ENCODE data around the gene CDK7.

CDK7 gene

GRCh38 chr5:69234457-69235268 lies at the start of gene CDK7:
CDK7 (plus strand) TSS chr5:69234886; CDS start chr5:69234976, 90 bp downstream.
- Mint-ChIP-seq H3K4me3 (peak within 1 kb of the TSS; percentile 95 to 99 (median 98)), H3K9me3 (no peaks in the 10 kb centered on the region), H3K36me3 (ENCODE audit: low read depth) (peaks cover 27% of the 10 kb centered on the region), H3K4me1 (peaks cover 31% of the 10 kb centered on the region), H3K27ac (peak within 1 kb of the TSS; percentile 40 to 93 (median 69)), H3K27me3 (ENCODE audit: low read depth) (no peaks in the 10 kb centered on the region)
- no peak for TF ChIP-seq CTCF (IDR thresholded peaks at IDR 0.05; ENCODE audit: unreplicated experiment in 3 of 3)

- Mint-ChIP-seq H3K4me1 (peaks cover 14% of the 10 kb centered on the region), H3K9me3 (no peaks in the 10 kb centered on the region), H3K4me3 (peak overlapping the region; percentile 65 to 77 (median 72)), H3K36me3 (ENCODE audit: low read depth) (peaks cover 3% of the 10 kb centered on the region), H3K27me3 (ENCODE audit: low read depth) (no peaks in the 10 kb centered on the region), H3K27ac (no peak overlapping the region)
- no peak for TF ChIP-seq CTCF (IDR thresholded peaks at IDR 0.05; ENCODE audit: unreplicated experiment in 3 of 3)
Observed at GRCh38 chr5:69187342-69187741, 47.3 kb upstream of the CDK7 start.

- Mint-ChIP-seq H3K36me3 (ENCODE audit: low read depth) (peaks cover 3% of the 10 kb centered on the region), H3K27me3 (ENCODE audit: low read depth) (no peaks in the 10 kb centered on the region), H3K4me1 (peaks cover 14% of the 10 kb centered on the region), H3K9me3 (no peaks in the 10 kb centered on the region), H3K27ac (peak overlapping the region; percentile 96 to 99 (median 99)), H3K4me3 (peak overlapping the region; percentile 94 to 99 (median 99))
- TF ChIP-seq CTCF (IDR thresholded peaks at IDR 0.05; ENCODE audit: unreplicated experiment in 3 of 3) = no peak
Observed at GRCh38 chr5:69188811-69189161, 45.9 kb upstream of the CDK7 start.

- H3K4me3 Mint-ChIP-seq = peak within 1 kb of the TSS; percentile 94 to 99 (median 99)
- no peaks in the 10 kb centered on the region for H3K27me3 Mint-ChIP-seq (ENCODE audit: low read depth)
- H3K36me3 Mint-ChIP-seq (ENCODE audit: low read depth) = peaks cover 3% of the 10 kb centered on the region
- H3K9me3 Mint-ChIP-seq = no peaks in the 10 kb centered on the region
- TF ChIP-seq CTCF (IDR thresholded peaks at IDR 0.05; ENCODE audit: unreplicated experiment in 3 of 3) = no peak
- peak within 1 kb of the TSS; percentile 96 to 99 (median 99) for H3K27ac Mint-ChIP-seq
- H3K4me1 Mint-ChIP-seq = peaks cover 14% of the 10 kb centered on the region
Observed at GRCh38 chr5:69189162-69190086, 45.3 kb upstream of the CDK7 start, which contains the start of gene CENPH. CENPH (plus strand) TSS chr5:69189583; CDS start chr5:69189635, 52 bp downstream.

- Mint-ChIP-seq H3K27ac (no peak overlapping the region), H3K27me3 (ENCODE audit: low read depth) (no peaks in the 10 kb centered on the region)
Observed at GRCh38 chr5:69202497-69202896, 32.2 kb upstream of the CDK7 start.

More at GRCh38 chr5:69202497-69202896, 32.2 kb upstream of the CDK7 start:
- Mint-ChIP-seq H3K4me1 (no peaks in the 10 kb centered on the region), H3K36me3 (ENCODE audit: low read depth) (peaks cover 16% of the 10 kb centered on the region), H3K4me3 (no peak overlapping the region), H3K9me3 (no peaks in the 10 kb centered on the region)
- no peak for TF ChIP-seq CTCF (IDR thresholded peaks at IDR 0.05; ENCODE audit: unreplicated experiment in 3 of 3)

All from nephron (organoid).